ENCODE results near the gene MAP1LC3B2.

MAP1LC3B2 gene

GRCh38 chr12:116556964-116557698 is 2.0 kb upstream of the MAP1LC3B2 start:
- H3K4me3 ChIP-seq (replicated peaks; ENCODE audit: insufficient read depth, low read length) = no peak overlapping the region
- TF ChIP-seq GABPA (IDR thresholded peaks at IDR 0.05; ENCODE audit: low read depth) (no peak), POLR2AphosphoS5 (IDR thresholded peaks at IDR 0.05; ENCODE audit: low read depth) (peak; percentile 21; the same call in 1 of the 2 replicates)
- H3K27ac ChIP-seq (replicated peaks) = peak overlapping the region; percentile 25; the same call in 1 of the 2 replicates
- no peak for DNase-seq (ENCODE audit: low read depth in 1 of 2, low spot score in 1 of 2)
- no peaks in the 10 kb centered on the region for H3K27me3 ChIP-seq (ENCODE audit: insufficient read depth, poor library complexity, severe bottlenecking)

DNA sequence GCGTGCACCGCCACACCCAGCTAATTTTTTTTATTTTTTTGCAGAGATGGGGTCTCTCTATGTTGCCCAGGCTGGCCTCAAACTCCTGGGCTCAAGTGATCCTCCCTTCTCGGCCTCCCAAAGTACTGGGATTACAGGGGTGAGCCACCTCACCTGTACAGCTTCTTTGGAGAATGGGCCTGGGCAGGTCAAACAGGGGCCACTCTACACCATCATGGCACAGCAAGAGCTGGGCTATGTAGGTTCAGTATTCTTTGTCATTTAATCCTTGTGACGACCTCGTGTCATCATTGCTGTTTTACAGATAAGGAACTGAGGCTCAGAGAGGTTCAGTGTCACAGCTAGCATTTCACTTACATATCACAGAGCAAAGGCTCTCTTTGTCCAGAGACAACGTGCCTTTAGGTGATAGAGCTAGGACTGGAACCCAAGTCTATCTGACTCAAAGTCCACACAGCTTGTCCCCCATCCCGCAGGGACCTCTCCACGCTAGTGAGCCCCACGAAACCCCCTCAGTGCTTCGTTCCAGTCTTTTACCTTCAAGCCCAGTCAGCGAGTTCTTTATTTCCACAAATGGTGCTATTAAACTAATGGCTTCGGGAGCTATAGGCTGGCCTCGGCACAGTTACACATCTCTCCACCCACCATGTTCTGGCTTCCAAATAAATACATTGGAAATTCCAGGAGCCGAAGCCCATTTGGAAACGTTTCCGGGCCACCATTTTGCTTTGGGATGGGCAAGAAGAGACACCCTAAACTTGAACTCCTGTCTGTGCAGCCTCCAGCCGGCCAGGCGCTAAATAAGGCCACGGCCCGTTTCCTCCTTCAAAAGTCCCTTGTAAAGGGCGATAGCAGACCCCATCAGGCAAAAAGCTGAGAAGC is 660 bp upstream of the MAP1LC3B2 start:
- H3K27ac ChIP-seq (replicated peaks) = peak overlapping the region; percentile 90
- H3K27me3 ChIP-seq (ENCODE audit: insufficient read depth, poor library complexity, severe bottlenecking) = no peaks in the 10 kb centered on the region
- peak overlapping the region; percentile 26; the same call in 1 of the 2 replicates for H3K4me3 ChIP-seq (replicated peaks; ENCODE audit: insufficient read depth, low read length)
- no peak for TF ChIP-seq GABPA (IDR thresholded peaks at IDR 0.05; ENCODE audit: low read depth)
- TF ChIP-seq POLR2AphosphoS5 (IDR thresholded peaks at IDR 0.05; ENCODE audit: low read depth) = no peak
- peak in 1 of 2 experiments; percentile 13 for DNase-seq (ENCODE audit: low read depth in 1 of 2, low spot score in 1 of 2)

GRCh38 chr12:116561181-116561821 is 2.1 kb downstream of the MAP1LC3B2 start:
- Histone ChIP-seq H3K27me3 (ENCODE audit: insufficient read depth, poor library complexity, severe bottlenecking) (no peaks in the 10 kb centered on the region), H3K27ac (replicated peaks) (peak overlapping the region; percentile 90), H3K4me3 (replicated peaks; ENCODE audit: insufficient read depth, low read length) (no peak overlapping the region)
- DNase-seq (ENCODE audit: low read depth in 1 of 2, low spot score in 1 of 2) = no peak
- TF ChIP-seq CTCF (IDR thresholded peaks at IDR 0.05; ENCODE audit: insufficient read depth, low read length) (no peak), SPI1 (IDR thresholded peaks at IDR 0.05; ENCODE audit: borderline replicate concordance, low read depth) (peak; percentile 8; the same call in 1 of the 2 replicates)

DNA sequence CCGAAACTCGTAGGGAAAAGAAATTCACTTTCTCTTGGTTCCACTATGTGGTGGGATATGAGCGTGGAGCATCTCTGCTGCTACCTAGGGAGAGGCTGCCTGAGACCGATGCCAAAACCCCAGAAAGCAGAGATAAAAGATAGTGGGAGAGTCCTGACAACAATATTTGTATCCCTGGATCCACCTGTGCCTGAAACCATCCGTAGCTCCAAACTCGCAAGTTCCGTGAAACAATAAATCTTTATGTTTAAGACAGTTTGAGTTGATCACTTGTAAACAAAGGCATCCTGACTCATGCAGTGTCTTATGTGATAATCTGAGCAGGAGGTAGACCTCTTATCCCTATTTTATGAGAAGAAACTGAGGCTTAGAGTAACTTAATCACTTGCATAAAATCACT is 2.9 kb downstream of the MAP1LC3B2 start:
- Histone ChIP-seq H3K4me3 (replicated peaks; ENCODE audit: insufficient read depth, low read length) (no peak overlapping the region), H3K27me3 (ENCODE audit: insufficient read depth, poor library complexity, severe bottlenecking) (no peaks in the 10 kb centered on the region), H3K27ac (replicated peaks) (no peak overlapping the region)
- TF ChIP-seq POLR2AphosphoS5 (IDR thresholded peaks at IDR 0.05; ENCODE audit: low read depth) (no peak), GABPA (IDR thresholded peaks at IDR 0.05; ENCODE audit: low read depth) (no peak), CTCF (IDR thresholded peaks at IDR 0.05; ENCODE audit: insufficient read depth, low read length) (no peak), SPI1 (IDR thresholded peaks at IDR 0.05; ENCODE audit: borderline replicate concordance, low read depth) (no peak)
- TF ChIP-seq, protein P1, sequence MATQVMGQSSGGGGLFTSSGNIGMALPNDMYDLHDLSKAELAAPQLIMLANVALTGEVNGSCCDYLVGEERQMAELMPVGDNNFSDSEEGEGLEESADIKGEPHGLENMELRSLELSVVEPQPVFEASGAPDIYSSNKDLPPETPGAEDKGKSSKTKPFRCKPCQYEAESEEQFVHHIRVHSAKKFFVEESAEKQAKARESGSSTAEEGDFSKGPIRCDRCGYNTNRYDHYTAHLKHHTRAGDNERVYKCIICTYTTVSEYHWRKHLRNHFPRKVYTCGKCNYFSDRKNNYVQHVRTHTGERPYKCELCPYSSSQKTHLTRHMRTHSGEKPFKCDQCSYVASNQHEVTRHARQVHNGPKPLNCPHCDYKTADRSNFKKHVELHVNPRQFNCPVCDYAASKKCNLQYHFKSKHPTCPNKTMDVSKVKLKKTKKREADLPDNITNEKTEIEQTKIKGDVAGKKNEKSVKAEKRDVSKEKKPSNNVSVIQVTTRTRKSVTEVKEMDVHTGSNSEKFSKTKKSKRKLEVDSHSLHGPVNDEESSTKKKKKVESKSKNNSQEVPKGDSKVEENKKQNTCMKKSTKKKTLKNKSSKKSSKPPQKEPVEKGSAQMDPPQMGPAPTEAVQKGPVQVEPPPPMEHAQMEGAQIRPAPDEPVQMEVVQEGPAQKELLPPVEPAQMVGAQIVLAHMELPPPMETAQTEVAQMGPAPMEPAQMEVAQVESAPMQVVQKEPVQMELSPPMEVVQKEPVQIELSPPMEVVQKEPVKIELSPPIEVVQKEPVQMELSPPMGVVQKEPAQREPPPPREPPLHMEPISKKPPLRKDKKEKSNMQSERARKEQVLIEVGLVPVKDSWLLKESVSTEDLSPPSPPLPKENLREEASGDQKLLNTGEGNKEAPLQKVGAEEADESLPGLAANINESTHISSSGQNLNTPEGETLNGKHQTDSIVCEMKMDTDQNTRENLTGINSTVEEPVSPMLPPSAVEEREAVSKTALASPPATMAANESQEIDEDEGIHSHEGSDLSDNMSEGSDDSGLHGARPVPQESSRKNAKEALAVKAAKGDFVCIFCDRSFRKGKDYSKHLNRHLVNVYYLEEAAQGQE (IDR thresholded peaks at IDR 0.05; ENCODE audit: insufficient replicate concordance, low read depth) = no peak
- no peak for DNase-seq (ENCODE audit: low read depth in 1 of 2, low spot score in 1 of 2)

DNA sequence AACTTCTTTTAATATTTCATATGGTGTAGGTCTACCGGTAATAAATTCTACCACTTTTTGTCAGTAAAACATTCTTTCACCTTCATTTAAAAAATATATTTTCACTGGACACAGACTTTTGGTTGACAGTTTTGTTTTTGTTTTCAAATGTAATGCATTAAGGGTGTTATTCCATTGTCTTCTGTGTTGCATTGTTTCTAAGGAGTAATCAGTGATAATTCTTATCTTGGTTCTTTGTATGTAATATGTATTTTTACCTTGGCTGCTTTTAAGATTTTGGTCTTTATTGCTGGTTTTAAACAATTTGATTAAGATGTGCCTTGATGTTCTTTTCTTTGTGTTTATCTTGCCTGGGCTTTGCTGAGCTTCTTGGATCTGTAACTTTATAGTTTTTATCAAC is 4.1 kb downstream of the MAP1LC3B2 start:
- no peak for DNase-seq (ENCODE audit: low read depth in 1 of 2, low spot score in 1 of 2)
- no peak overlapping the region for H3K4me3 ChIP-seq (replicated peaks; ENCODE audit: insufficient read depth, low read length)
- no peaks in the 10 kb centered on the region for H3K27me3 ChIP-seq (ENCODE audit: insufficient read depth, poor library complexity, severe bottlenecking)
- no peak for TF ChIP-seq POLR2AphosphoS5 (IDR thresholded peaks at IDR 0.05; ENCODE audit: low read depth)
- TF ChIP-seq SPI1 (IDR thresholded peaks at IDR 0.05; ENCODE audit: borderline replicate concordance, low read depth) = no peak
- no peak for TF ChIP-seq CTCF (IDR thresholded peaks at IDR 0.05; ENCODE audit: insufficient read depth, low read length)
- TF ChIP-seq, protein P1 (IDR thresholded peaks at IDR 0.05; ENCODE audit: insufficient replicate concordance, low read depth) = no peak
- no peak for TF ChIP-seq GABPA (IDR thresholded peaks at IDR 0.05; ENCODE audit: low read depth)
- H3K27ac ChIP-seq (replicated peaks) = no peak overlapping the region
